ENCODE results near the gene OXT.

Gene OXT

GRCh38 chr20:3102575-3103368 lies 31.4 kb downstream of the OXT start:
- no peak for DNase-seq (ENCODE audit: low read depth)
- no peak for TF ChIP-seq CTCF (IDR thresholded peaks at IDR 0.05; ENCODE audit: low read length, missing control alignments)
- H3K4me3 ChIP-seq (replicated peaks; ENCODE audit: low read depth, low read length), result no peak overlapping the region

- no peak for DNase-seq (ENCODE audit: low read depth)
- no peak overlapping the region for H3K4me3 ChIP-seq (replicated peaks; ENCODE audit: low read depth, low read length)
- TF ChIP-seq CTCF (IDR thresholded peaks at IDR 0.05; ENCODE audit: low read length, missing control alignments), result no peak
Measured at GRCh38 chr20:3103369-3104032, 32.1 kb downstream of the OXT start.

GRCh38 chr20:3105256-3106137 lies 34.1 kb downstream of the OXT start:
- DNase-seq (ENCODE audit: low read depth), result no peak
- no peak for TF ChIP-seq CTCF (IDR thresholded peaks at IDR 0.05; ENCODE audit: low read length, missing control alignments)

GRCh38 chr20:3106185-3106584 lies 34.8 kb downstream of the OXT start:
- no peak for DNase-seq (ENCODE audit: low read depth)
- no peak overlapping the region for H3K4me3 ChIP-seq (replicated peaks; ENCODE audit: low read depth, low read length)

More at GRCh38 chr20:3105256-3106137, 34.1 kb downstream of the OXT start:
- no peak overlapping the region for H3K4me3 ChIP-seq (replicated peaks; ENCODE audit: low read depth, low read length)

GRCh38 chr20:3106658-3107463 lies 35.4 kb downstream of the OXT start:
- no peak overlapping the region for H3K4me3 ChIP-seq (replicated peaks; ENCODE audit: low read depth, low read length)
- TF ChIP-seq CTCF (IDR thresholded peaks at IDR 0.05; ENCODE audit: low read length, missing control alignments), result no peak
- no peak for DNase-seq (ENCODE audit: low read depth)

More at GRCh38 chr20:3106185-3106584, 34.8 kb downstream of the OXT start:
- no peak for TF ChIP-seq CTCF (IDR thresholded peaks at IDR 0.05; ENCODE audit: low read length, missing control alignments)

GRCh38 chr20:3107464-3108025 lies 36.1 kb downstream of the OXT start:
- no peak overlapping the region for H3K4me3 ChIP-seq (replicated peaks; ENCODE audit: low read depth, low read length)

More at GRCh38 chr20:3107464-3108025, 36.1 kb downstream of the OXT start:
- TF ChIP-seq CTCF (IDR thresholded peaks at IDR 0.05; ENCODE audit: low read length, missing control alignments), result no peak
- DNase-seq (ENCODE audit: low read depth), result no peak
